Cardiac muscle cell (in vitro differentiated cells and primary cell): ENCODE data around the gene C2orf92. TPM values are rescaled to one million over a fixed set of nuclear protein-coding genes. Genes with fewer than 3 reads are reported as not detected.

Source experiments
- DNase-seq, 2 donors: peaks; one replicate each; pipeline versions ENCODE4 v3.0.0 to v3.0.0-alpha.2; 2010 to 2017; ENCODE audit warnings: low read depth in 1 of 2, low spot score in 1 of 2
- H3K27ac ChIP-seq: fragments of 200-600 bp; sonication (generic); 2 replicates; pipeline ENCODE4 v1.5.1; 2016
- H3K27me3 ChIP-seq: fragments of 200-600 bp; sonication (generic); 2 replicates; pipeline ENCODE4 v1.6.0; 2016; ENCODE audit warnings: control low read depth
- H3K36me3 ChIP-seq: fragments of 200-600 bp; sonication (generic); 2 replicates; pipeline ENCODE4 v1.5.1; 2016; ENCODE audit warnings: control low read depth
- H3K4me1 ChIP-seq: fragments of 200-600 bp; sonication (generic); 2 replicates; pipeline ENCODE4 v1.8.1; 2017; ENCODE audit warnings: low read depth, mild to moderate bottlenecking, mixed run types
- H3K4me3 ChIP-seq: fragments of 200-600 bp; sonication (generic); 2 replicates; pipeline ENCODE4 v1.5.1; 2016; ENCODE audit warnings: mild to moderate bottlenecking
- H3K9me3 ChIP-seq: fragments of 200-600 bp; sonication (generic); 2 replicates; pipeline ENCODE4 v1.5.1; 2017; ENCODE audit warnings: low read depth, mild to moderate bottlenecking, control low read depth
- CTCF ChIP-seq: IDR thresholded peaks from 2 replicates; pipeline ENCODE4 v1.5.1; 2012; ENCODE audit warnings: low read depth, mild to moderate bottlenecking, low read length
- polyA plus RNA-seq: library from polyadenylated mRNA; unstranded; fragments of >200 nt; fragmentation: Nextera tagmentation; extraction: Ambion mirVana; gene quantifications from 2 replicates; pipeline ENCODE4 v1.2.1, GENCODE V29; 2016
- total RNA-seq: library from RNA; depleted of rRNA; stranded (reverse); fragments of >200 nt; gene quantifications from 2 replicates; pipeline ENCODE4 v1.2.3, GENCODE V29; 2016

Gene C2orf92
- total and polyA plus RNA-seq, 2 experiments from 2014 or later, result 6.7 to 9.4 TPM

- Histone ChIP-seq H3K9me3 (no peaks in the 10 kb centered on the region), H3K27ac (peak overlapping the region; percentile 34), H3K4me1 (peaks cover 11% of the 10 kb centered on the region), H3K27me3 (no peaks in the 10 kb centered on the region), H3K4me3 (no peak overlapping the region), H3K36me3 (no peaks in the 10 kb centered on the region)
- no peak for TF ChIP-seq CTCF
- no peak for DNase-seq
Observed at GRCh38 chr2:97747285-97747684, 77.8 kb downstream of the C2orf92 start.

- H3K9me3 ChIP-seq, result no peaks in the 10 kb centered on the region
- no peaks in the 10 kb centered on the region for H3K27me3 ChIP-seq
- peak in 1 of 2 donors; percentile 29 for DNase-seq
- TF ChIP-seq CTCF, result no peak
- peaks cover 13% of the 10 kb centered on the region for H3K4me1 ChIP-seq
- H3K4me3 ChIP-seq, result no peak overlapping the region
- no peaks in the 10 kb centered on the region for H3K36me3 ChIP-seq
- H3K27ac ChIP-seq, result no peak overlapping the region
Observed at GRCh38 chr2:97747716-97748115, 78.2 kb downstream of the C2orf92 start.

- DNase-seq, result no peak
- H3K4me3 ChIP-seq, result no peak overlapping the region
- peaks cover 13% of the 10 kb centered on the region for H3K4me1 ChIP-seq
- no peak overlapping the region for H3K27ac ChIP-seq
- no peaks in the 10 kb centered on the region for H3K36me3 ChIP-seq
- no peaks in the 10 kb centered on the region for H3K27me3 ChIP-seq
- TF ChIP-seq CTCF, result no peak
- H3K9me3 ChIP-seq, result no peaks in the 10 kb centered on the region
Observed at GRCh38 chr2:97749581-97749980, 80.1 kb downstream of the C2orf92 start.

GRCh38 chr2:97750017-97750416 lies 80.5 kb downstream of the C2orf92 start:
- DNase-seq, result no peak
- H3K9me3 ChIP-seq, result no peaks in the 10 kb centered on the region
- no peak for TF ChIP-seq CTCF

GRCh38 chr2:97751752-97752151 lies 82.2 kb downstream of the C2orf92 start:
- peaks cover 10% of the 10 kb centered on the region for H3K36me3 ChIP-seq
- H3K27me3 ChIP-seq, result no peaks in the 10 kb centered on the region
- peak overlapping the region; percentile 54 for H3K27ac ChIP-seq
- peak; percentile 36 to 51 for DNase-seq
- H3K4me1 ChIP-seq, result peaks cover 13% of the 10 kb centered on the region
- TF ChIP-seq CTCF, result no peak
- H3K4me3 ChIP-seq, result no peak overlapping the region
- H3K9me3 ChIP-seq, result no peaks in the 10 kb centered on the region

More at GRCh38 chr2:97750017-97750416, 80.5 kb downstream of the C2orf92 start:
- Histone ChIP-seq H3K4me1 (peaks cover 13% of the 10 kb centered on the region), H3K36me3 (no peaks in the 10 kb centered on the region), H3K4me3 (no peak overlapping the region), H3K27me3 (no peaks in the 10 kb centered on the region), H3K27ac (no peak overlapping the region)

Other genes starting within 250 kb of the C2orf92 start
- gene ANKRD36B, start 79.8 kb upstream of the C2orf92 start, total RNA-seq, result 30.3 and 154 TPM in 2 replicates
- gene ANKRD36B, start 79.8 kb upstream of the C2orf92 start, polyA plus RNA-seq, result 78.1 and 130 TPM in 2 replicates
- 429 and 749 TPM in 2 replicates for gene COX5B, start 23.7 kb upstream of the C2orf92 start, total RNA-seq
- gene COX5B, start 23.7 kb upstream of the C2orf92 start, polyA plus RNA-seq, result 801 and 969 TPM in 2 replicates
- 103 and 109 TPM in 2 replicates for gene ACTR1B, start 5.7 kb upstream of the C2orf92 start, total RNA-seq
- 22.9 and 26.3 TPM in 2 replicates for gene ACTR1B, start 5.7 kb upstream of the C2orf92 start, polyA plus RNA-seq
- 2.7 and 7.3 TPM in 2 replicates for gene ZAP70, start 43.9 kb downstream of the C2orf92 start, total RNA-seq
- gene ZAP70, start 43.9 kb downstream of the C2orf92 start, polyA plus RNA-seq, result 0.32 and 3.5 TPM in 2 replicates